ENCODE results near the gene SNTN. TPM values are rescaled to one million over a fixed set of nuclear protein-coding genes. Genes with fewer than 3 reads are reported as not detected.
A peak's percentile ranks its signal among the peaks of the same experiment; 100 is the strongest.

Gene SNTN
- polyA plus RNA-seq, 1 experiment: not detected

- 0 out of 2 replicates have a peak, but pooled peaks have one; percentile 7 for TF ChIP-seq CTCF (IDR thresholded peaks at IDR 0.05; ENCODE audit: low read depth, low read length)
- CTCF ChIA-PET: interaction anchor here (0.6 to 1.7 kb wide), 4 partner anchors 151 to 312 kb away, joined by 3 to 4 read pairs (median 4); no protein-coding TSS in a partner anchor
- POLR2A ChIA-PET: no interaction called here
- Histone ChIP-seq H3K4me3 (ENCODE audit: low read depth, low read length) (no peak overlapping the region), H3K9me3 (ENCODE audit: control insufficient read depth, insufficient read depth, low read length) (no peaks in the 10 kb centered on the region), H3K27me3 (ENCODE audit: control insufficient read depth, insufficient read depth, low read length) (no peaks in the 10 kb centered on the region), H3K27ac (ENCODE audit: low read depth, low read length) (no peak overlapping the region)
- DNase-seq (ENCODE audit: low read depth, low spot score): no peak
Observed at GRCh38 chr3:63662500-63662899, 10.0 kb downstream of the SNTN start.

GRCh38 chr3:63670544-63670943 lies 18.1 kb downstream of the SNTN start:
- CTCF ChIA-PET: no interaction called here

GRCh38 chr3:63673111-63673510 lies 20.6 kb downstream of the SNTN start:
- ChIA-PET POLR2A (no interaction called here), CTCF (no interaction called here)
- Histone ChIP-seq H3K27me3 (ENCODE audit: control insufficient read depth, insufficient read depth, low read length) (peaks cover under 1% of the 10 kb centered on the region), H3K27ac (ENCODE audit: low read depth, low read length) (no peak overlapping the region), H3K4me3 (ENCODE audit: low read depth, low read length) (no peak overlapping the region), H3K9me3 (ENCODE audit: control insufficient read depth, insufficient read depth, low read length) (no peaks in the 10 kb centered on the region)
- no peak for DNase-seq (ENCODE audit: low read depth, low spot score)
- no peak for TF ChIP-seq CTCF (IDR thresholded peaks at IDR 0.05; ENCODE audit: low read depth, low read length)

More at GRCh38 chr3:63670544-63670943, 18.1 kb downstream of the SNTN start:
- Histone ChIP-seq H3K9me3 (ENCODE audit: control insufficient read depth, insufficient read depth, low read length) (no peaks in the 10 kb centered on the region), H3K4me3 (ENCODE audit: low read depth, low read length) (no peak overlapping the region), H3K27ac (ENCODE audit: low read depth, low read length) (no peak overlapping the region), H3K27me3 (ENCODE audit: control insufficient read depth, insufficient read depth, low read length) (peaks cover 2% of the 10 kb centered on the region)
- POLR2A ChIA-PET: no interaction called here
- DNase-seq (ENCODE audit: low read depth, low spot score): no peak
- TF ChIP-seq CTCF (IDR thresholded peaks at IDR 0.05; ENCODE audit: low read depth, low read length): no peak

- POLR2A ChIA-PET: no interaction called here
- CTCF ChIA-PET: no interaction called here
Observed at GRCh38 chr3:63674586-63674985, 22.1 kb downstream of the SNTN start.

GRCh38 chr3:63679186-63679585 lies 26.7 kb downstream of the SNTN start:
- no peak overlapping the region for H3K4me3 ChIP-seq (ENCODE audit: low read depth, low read length)
- no peak overlapping the region for H3K27ac ChIP-seq (ENCODE audit: low read depth, low read length)
- no peak for TF ChIP-seq CTCF (IDR thresholded peaks at IDR 0.05; ENCODE audit: low read depth, low read length)
- no peak for DNase-seq (ENCODE audit: low read depth, low spot score)
- ChIA-PET CTCF (no interaction called here), POLR2A (no interaction called here)
- H3K9me3 ChIP-seq (ENCODE audit: control insufficient read depth, insufficient read depth, low read length): no peaks in the 10 kb centered on the region
- H3K27me3 ChIP-seq (ENCODE audit: control insufficient read depth, insufficient read depth, low read length): no peaks in the 10 kb centered on the region

More at GRCh38 chr3:63674586-63674985, 22.1 kb downstream of the SNTN start:
- H3K9me3 ChIP-seq (ENCODE audit: control insufficient read depth, insufficient read depth, low read length): no peaks in the 10 kb centered on the region
- DNase-seq (ENCODE audit: low read depth, low spot score): no peak
- H3K4me3 ChIP-seq (ENCODE audit: low read depth, low read length): no peak overlapping the region
- TF ChIP-seq CTCF (IDR thresholded peaks at IDR 0.05; ENCODE audit: low read depth, low read length): no peak
- H3K27me3 ChIP-seq (ENCODE audit: control insufficient read depth, insufficient read depth, low read length): no peaks in the 10 kb centered on the region
- H3K27ac ChIP-seq (ENCODE audit: low read depth, low read length): no peak overlapping the region
